Epithelial cell of esophagus (primary cell): Measurements from ENCODE around the gene CASP14.
"Not testable (repeated sequence)": the region's sequence is repeated elsewhere in the genome, so short reads cannot be mapped to it uniquely, and the experiment has no call there.

Source experiments
- DNase-seq: peaks from one replicate; pipeline ENCODE4 v3.0.0; 2010; ENCODE audit warnings: low read depth
- H3K4me3 ChIP-seq: 2 replicates; pipeline ENCODE4 v1.5.1; 2011; ENCODE audit warnings: mild to moderate bottlenecking, low read length, control low read depth
- TF ChIP-seq, protein P1 (sequence below): IDR thresholded peaks from 2 replicates; pipeline ENCODE4 v1.5.1; 2011; ENCODE audit warnings: low read depth, mild to moderate bottlenecking, low read length, control low read depth, inconsistent platforms; ENCODE audit not compliant: insufficient read depth; ENCODE audit errors: missing control alignments

CASP14 gene

GRCh38 chr19:15042003-15042402, 7.3 kb upstream of the CASP14 start:
- TF ChIP-seq, protein P1, sequence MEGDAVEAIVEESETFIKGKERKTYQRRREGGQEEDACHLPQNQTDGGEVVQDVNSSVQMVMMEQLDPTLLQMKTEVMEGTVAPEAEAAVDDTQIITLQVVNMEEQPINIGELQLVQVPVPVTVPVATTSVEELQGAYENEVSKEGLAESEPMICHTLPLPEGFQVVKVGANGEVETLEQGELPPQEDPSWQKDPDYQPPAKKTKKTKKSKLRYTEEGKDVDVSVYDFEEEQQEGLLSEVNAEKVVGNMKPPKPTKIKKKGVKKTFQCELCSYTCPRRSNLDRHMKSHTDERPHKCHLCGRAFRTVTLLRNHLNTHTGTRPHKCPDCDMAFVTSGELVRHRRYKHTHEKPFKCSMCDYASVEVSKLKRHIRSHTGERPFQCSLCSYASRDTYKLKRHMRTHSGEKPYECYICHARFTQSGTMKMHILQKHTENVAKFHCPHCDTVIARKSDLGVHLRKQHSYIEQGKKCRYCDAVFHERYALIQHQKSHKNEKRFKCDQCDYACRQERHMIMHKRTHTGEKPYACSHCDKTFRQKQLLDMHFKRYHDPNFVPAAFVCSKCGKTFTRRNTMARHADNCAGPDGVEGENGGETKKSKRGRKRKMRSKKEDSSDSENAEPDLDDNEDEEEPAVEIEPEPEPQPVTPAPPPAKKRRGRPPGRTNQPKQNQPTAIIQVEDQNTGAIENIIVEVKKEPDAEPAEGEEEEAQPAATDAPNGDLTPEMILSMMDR: no peak
- H3K4me3 ChIP-seq: no peak overlapping the region
- no peak for DNase-seq

- TF ChIP-seq, protein P1: no peak
- H3K4me3 ChIP-seq: no peak overlapping the region
- no peak for DNase-seq
Measured at GRCh38 chr19:15042826-15043225, 6.5 kb upstream of the CASP14 start.

DNA sequence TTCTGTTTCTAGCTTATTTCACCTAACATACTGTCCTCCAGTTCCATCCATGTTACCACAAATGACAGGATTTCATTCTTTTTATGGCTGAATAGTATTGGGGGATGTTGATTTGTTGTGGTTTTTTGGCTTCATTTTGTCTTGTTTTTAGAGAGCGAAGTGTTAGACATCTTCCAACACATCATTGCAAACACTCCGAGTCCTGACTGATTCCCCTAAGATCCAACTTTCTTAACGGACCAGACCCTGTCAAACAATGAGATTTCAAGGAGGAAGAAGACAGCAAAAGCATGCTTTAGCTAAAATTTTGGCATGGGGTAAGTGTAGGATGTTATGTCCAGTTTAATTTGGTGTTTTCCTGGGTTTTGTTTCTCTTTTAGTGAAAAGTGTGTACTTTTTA, 3.8 kb upstream of the CASP14 start:
- no peak overlapping the region for H3K4me3 ChIP-seq
- DNase-seq: no peak
- TF ChIP-seq, protein P1: no peak

DNA sequence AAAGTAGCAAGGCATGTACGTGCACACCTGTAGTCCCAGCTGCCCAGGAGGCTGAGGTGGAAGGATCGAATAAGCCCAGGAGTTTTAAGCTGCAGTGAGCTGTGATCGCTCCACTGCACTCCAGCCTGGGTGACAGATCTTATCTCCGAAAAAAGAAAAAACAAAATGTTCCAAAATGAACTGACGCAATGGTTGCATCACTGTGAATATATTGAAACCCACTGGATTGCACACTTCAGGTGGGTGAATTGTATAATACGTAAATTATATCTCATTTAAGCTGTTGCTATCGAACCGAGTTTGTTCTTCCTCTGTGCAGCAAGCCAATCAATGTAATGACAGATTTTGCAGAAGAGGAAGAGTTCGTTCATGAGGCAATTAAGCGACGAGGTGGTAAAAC, 1.6 kb upstream of the CASP14 start:
- no peak for DNase-seq

GRCh38 chr19:15048128-15048527, 1.2 kb upstream of the CASP14 start:
- TF ChIP-seq, protein P1: no peak
- H3K4me3 ChIP-seq: no peak overlapping the region
- DNase-seq: no peak

More for the DNA sequence above, 1.6 kb upstream of the CASP14 start:
- TF ChIP-seq, protein P1: no peak
- H3K4me3 ChIP-seq: no peak overlapping the region

DNA sequence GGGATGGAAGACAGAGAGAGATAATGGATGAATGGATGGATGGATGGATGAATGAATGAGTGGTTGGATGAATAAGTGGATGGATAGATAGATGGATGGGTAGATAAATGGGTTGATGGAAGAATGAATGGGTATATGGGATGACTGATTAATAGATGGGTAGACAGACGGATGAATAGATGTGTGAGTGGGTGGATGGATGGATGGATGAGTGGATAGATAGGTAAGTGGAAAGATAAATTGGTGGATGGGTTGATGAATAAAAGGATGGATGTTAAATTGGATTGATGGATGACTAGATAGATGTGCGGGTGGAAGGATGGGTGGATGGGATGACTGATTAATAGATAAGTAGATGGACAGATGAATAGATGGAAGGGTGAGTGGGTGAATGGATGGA, 1.4 kb downstream of the CASP14 start:
- TF ChIP-seq, protein P1: no peak
- no peak for DNase-seq
- H3K4me3 ChIP-seq: no peak overlapping the region

- no peak overlapping the region for H3K4me3 ChIP-seq
- TF ChIP-seq, protein P1: no peak
- no peak for DNase-seq
Measured at GRCh38 chr19:15062036-15062435, 12.8 kb downstream of the CASP14 start.

DNA sequence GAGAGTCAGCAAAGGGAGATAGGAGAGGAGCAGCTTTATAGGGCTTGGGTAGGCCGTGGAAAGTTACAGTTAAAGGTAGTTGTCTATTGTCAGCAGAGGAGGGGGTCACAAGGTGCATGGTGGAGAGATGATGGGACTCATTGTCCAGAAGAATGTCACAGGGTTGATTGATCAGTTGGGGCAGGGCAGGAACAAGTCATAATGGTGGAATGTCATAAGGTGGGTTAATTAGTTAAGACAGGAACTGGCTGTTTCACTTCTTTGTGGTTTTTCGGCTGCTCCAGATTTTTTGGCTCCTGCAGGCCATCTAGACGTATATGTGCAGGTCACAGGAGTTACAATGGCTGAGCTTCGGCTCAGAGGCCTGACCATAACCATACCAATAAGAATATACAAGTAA, 21.1 kb downstream of the CASP14 start:
- not testable (repeated sequence) for H3K4me3 ChIP-seq, DNase-seq
